GM21390 (cell line): ENCODE data around the gene CARD9.
"Not testable (repeated sequence)": the region's sequence is repeated elsewhere in the genome, so short reads cannot be mapped to it uniquely, and the experiment has no call there.

Experiments
- ATAC-seq: cut with Tn5 transposase; IDR thresholded peaks from one replicate; pipeline ENCODE4 v1.9.1; 2021; ENCODE audit not compliant: unreplicated experiment

Gene CARD9, protein sequence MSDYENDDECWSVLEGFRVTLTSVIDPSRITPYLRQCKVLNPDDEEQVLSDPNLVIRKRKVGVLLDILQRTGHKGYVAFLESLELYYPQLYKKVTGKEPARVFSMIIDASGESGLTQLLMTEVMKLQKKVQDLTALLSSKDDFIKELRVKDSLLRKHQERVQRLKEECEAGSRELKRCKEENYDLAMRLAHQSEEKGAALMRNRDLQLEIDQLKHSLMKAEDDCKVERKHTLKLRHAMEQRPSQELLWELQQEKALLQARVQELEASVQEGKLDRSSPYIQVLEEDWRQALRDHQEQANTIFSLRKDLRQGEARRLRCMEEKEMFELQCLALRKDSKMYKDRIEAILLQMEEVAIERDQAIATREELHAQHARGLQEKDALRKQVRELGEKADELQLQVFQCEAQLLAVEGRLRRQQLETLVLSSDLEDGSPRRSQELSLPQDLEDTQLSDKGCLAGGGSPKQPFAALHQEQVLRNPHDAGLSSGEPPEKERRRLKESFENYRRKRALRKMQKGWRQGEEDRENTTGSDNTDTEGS

DNA sequence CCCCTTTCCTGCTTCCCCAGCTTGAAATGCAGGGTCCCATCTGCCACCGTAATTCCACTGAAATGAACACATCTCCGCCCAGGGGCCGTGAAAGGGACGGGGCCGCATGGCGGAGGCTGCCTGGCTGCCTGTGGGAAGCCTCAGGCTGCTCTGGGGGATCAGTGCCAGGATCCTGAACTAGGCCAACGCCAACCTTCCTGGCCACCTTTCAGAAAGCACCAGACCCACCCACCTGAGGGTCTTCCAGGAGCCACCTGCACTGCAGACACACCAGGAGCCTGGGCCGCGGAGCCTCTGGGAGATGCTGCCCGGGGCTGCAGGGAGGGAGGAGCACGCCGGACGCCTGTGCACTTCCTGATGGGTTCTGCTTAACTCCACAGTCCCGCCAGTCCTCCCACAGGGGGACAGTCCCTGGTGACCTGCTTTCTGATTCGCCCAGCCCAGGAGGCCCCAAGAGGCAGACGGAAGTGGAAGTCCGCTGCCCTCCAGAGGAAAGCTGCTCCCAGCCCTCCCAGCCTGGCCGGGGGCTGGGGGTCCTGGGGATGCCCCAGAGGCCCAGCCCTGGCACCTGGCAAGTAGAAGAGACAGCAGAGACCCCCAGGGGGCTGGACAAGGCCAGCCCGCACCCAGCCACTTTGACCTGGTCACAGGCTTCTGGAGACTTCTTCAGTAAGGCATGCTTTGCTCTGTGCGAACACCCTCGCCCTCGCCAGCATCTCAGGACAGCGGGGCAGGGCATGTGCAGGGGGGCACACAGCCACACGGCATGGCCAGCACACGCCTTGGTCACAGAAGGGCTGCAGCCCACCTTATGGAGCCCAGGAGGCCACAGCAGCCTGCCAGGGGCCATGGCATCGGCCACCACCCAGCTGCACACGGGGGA, at the start of gene CARD9:
CARD9 (minus strand) TSS at position 370 of the 883 bp plus-strand sequence. CDS start 1,591 bp downstream, outside the sequence.
- no peak for ATAC-seq

DNA sequence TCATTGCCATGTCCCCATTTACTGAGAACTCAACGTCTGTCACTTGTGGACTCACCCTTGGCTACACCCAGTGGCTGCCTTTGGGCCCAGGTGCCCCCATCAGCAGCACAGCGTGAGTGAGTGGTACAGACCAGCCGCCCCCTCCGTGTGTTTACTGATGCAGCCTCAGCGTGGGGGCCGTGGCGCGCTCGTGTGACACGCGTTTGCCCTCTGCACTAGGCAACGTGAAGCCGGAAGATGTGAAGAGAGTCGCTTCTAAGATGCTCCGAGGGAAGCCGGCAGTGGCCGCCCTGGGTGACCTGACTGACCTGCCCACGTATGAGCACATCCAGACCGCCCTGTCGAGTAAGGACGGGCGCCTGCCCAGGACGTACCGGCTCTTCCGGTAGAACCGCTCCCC, 49.4 kb upstream of the CARD9 start:
- no peak for ATAC-seq

DNA sequence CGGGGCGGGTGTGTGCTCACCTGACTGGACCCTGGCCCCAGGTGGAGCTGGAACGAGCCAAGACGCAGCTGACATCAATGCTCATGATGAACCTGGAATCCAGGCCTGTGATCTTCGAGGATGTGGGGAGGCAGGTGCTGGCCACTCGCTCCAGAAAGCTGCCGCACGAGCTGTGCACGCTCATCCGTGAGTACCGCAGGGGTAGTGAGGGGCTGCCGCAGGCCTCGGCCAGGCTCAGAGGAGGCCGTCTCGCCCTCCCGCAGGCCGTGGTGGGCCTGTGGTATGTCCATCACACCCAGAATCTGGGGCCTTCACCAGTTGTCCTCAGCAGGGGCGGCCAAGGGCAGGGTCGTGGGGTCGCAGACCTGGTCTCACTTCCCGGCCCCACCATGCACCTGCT, 48.3 kb upstream of the CARD9 start:
- no peak for ATAC-seq

DNA sequence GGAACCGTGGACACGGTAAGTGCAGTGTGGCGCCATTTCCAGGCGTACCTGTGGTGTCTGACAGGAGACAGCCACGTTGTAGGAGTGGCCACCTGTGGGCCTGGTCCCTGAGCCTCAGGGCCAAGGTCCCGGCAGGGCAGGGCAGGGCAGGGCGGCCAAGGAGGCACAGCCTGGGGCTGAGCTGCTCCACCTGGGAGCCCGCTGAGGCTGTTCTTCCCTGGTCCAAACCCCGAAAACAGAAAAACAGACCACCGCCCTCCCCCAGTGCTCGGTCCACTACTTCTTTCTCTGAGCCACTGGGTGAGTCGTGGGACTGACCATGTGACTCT, 45.6 kb upstream of the CARD9 start:
- ATAC-seq, result no peak

DNA sequence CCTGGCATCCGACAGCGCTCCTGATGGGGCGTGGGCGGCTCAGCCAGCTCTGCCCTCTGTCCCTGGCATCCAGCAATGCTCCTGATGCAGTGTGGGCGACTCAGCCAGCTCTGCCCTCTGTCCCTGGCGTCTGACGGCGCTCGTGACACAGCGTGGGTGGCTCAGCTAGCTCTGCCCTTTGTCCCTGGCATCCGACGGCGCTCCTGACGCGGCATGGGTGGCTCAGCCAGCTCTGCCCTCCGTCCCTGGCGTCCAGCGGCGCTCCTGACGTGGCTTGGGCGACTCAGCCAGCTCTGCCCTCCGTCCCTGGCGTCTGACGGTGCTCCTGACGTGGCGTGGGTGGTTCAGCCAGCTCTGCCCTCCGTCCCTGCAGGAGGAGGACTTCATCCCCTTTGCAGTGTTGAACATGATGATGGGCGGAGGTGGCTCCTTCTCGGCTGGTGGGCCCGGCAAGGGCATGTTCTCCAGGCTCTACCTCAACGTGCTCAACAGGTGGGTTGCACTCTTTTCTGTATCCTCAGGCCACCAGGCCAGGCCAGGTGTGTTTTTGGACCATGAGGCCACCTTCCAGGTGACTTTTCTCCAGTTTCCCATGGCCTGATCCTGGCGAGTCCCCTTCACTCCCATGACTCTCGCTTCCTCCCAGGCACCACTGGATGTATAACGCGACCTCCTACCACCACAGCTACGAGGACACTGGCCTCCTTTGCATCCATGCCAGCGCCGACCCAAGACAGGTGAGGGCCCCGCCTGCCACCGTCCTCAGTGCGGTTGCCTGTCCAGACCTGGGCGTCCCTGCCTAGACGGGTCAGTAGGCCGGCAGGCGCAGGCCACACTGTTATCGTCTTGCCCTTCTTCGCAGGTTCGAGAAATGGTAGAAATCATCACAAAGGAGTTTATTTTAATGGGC, 45.0 kb upstream of the CARD9 start:
- no peak for ATAC-seq

DNA sequence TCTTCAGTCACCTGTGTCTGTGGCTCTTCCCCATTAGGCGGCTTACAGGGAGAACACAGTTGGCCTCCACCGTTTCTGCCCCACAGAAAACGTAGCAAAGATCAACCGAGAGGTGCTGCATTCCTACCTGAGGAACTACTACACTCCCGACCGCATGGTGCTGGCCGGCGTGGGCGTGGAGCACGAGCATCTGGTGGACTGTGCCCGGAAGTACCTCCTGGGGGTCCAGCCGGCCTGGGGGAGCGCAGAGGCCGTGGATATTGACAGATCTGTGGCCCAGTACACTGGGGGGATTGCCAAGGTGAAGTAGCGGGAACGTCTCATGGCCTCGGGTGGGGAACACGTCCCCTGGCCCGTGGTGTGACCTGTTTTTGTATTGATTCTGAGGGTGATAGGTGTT, 43.4 kb upstream of the CARD9 start:
- no peak for ATAC-seq

DNA sequence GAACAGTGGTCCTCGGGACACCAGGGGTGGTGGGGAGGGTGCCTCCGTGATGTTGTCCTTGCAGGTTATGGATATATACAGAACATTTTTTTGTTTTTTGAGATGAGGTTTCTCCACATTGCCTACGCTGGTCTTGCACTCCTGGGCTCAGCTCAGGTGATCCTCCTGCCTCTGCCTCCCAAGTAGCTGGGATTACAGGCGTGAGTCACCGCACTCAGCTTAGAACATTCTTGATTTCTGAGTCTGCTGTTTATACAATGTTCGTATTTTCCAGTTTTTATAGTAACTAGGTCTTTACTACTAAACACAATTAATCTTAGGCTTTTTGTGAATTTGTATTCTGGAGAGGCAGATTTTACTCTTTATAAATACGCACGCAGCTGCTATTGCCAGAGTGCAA, 43.0 kb upstream of the CARD9 start:
- no peak for ATAC-seq

DNA sequence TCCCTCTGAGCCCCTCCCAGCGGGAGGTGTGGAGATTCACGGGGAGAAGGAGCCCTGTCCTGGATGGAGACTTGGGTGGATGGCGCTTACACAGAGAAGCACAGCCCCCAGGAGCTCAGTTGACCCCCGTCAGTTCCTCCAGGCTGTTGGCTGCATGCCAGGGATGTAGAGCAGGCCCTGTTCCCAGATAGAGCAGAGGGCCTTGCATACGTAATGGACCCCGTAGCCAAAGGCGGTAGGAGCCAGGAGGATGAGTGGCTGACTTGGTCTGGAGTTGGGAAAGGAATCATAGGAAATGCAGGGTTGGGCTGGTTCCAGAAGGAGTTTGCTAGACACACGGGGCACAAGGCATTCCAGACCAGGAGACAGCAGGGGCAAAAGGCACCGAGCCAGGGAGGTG, 39.5 kb upstream of the CARD9 start:
- no peak for ATAC-seq

DNA sequence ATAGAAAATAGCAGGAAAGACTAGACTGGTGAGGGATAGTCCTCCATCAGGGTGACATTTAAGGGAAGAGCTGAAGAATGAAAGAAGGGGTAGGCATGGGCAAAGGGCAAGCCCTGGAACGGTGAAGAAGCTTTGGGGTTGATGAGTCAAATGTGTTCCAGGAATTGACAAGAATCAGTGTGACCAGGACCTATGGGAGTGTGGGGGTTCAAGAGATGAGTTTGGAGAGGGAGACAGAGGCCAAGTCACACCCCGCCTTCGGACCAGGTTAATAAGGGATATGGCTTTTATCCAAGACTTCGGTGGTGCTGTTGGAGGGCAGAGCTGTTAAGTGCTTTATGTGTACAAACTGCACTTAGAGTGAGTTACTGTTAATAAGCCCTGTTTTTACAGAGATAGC, 37.9 kb upstream of the CARD9 start:
- ATAC-seq, result no peak

DNA sequence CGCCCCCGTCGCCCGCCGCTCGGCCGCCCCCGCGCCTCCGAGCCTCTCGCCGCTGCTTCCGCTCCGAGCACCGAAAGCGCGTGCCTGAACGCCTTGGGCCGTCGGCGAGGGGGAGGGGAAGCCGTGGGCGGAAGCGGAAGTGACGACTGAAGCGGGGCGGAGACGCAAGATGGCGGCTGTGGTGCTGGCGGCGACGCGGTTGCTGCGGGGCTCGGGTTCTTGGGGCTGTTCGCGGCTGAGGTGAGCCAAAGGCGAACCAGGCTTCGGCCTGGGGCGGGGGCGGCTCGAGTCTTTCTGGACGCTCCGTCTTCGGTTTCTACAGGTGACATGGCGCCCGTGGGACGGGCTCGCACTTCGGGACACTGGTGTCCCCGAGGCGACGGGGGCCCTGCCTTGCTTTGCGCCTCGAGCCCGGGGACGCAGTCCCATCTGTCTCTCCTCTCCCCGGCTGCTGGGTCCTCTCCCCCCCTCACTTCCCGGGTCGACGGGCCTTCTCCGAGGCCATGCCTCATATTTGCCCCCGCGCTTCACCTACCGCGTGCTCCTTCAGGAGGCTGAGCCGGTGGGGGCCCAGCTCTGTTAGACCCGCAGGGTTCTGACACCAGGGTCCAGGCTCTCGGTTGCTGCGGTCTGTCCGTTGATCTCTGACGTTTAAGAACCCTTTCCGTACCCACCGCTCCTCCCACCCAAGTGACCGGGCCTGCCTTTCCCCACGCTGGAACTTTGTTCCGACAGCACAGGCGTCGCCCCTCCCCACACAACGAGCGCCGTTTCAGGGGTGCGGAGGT, 37.2 kb upstream of the CARD9 start, which contains the start of the genes ENTR1 and PMPCA:
ENTR1 (minus strand) TSS at position 115 of the 788 bp plus-strand sequence. CDS start 217 bp downstream, outside the sequence.
PMPCA (plus strand) TSS at position 159 of the 788 bp plus-strand sequence; CDS start at position 170, 11 bp downstream.
- peak; percentile 72 for ATAC-seq

DNA sequence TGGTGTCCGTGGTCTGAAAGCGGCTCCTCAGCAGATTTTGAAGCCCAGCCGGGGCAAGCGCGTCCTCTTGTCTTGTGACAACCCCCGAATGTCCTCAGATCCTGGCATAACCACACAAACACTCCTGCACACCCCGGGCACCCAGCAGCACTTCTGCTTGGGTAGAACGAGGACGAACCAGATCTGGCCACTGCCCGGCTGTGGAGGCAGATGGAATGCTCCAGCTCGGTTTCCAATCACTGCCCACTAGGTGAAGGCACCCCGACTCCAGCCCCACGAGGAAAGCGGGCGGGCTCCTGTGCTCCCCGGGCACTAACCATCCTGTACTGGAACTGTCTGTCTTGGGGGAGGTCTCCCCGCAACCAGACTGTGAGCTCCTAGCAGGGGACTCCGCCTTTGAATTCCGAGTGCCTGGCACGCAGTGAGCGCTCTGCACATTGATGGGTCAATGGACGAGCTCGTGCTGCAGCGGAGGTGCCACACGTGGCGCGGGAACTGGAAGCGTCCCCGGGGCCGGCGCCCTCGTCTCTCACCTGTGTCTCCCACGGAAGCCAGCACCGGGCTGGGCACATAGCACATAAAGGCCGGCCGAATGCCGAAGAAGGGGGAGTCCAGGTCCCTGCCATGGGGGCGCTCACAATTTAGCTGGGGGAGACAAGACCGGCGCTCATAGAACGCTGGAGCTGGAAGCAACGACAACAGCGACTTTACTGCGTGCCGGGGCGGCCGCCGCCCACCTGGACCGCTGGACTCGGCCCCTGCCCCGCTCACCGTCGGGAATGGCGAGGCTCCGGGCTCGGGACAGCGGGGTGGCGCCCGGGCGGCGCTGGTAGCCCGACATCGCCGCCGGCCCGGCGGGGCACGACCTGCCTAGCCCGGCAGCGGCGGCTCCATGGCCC, 36.3 kb upstream of the CARD9 start:
- peak; percentile 26 for ATAC-seq

DNA sequence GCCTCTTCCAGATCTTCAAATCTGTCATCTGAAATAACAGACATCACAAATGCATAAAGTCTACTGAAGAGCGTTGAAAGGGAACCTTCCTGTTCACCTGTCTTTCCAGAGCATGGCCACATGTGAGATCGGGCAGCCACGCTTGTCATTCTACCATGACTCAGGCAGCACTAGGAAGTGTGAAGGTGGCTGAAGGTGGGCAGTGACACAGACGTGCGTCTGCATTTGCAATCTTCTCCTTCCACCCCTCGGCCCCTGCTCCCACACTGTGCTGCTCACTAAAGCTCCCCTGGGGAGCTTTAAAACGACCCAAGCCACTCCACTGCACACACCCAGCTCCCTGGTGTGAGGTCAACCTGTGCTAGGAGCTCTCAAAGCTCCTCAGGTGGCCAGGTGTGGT, 34.4 kb upstream of the CARD9 start:
- no peak for ATAC-seq

DNA sequence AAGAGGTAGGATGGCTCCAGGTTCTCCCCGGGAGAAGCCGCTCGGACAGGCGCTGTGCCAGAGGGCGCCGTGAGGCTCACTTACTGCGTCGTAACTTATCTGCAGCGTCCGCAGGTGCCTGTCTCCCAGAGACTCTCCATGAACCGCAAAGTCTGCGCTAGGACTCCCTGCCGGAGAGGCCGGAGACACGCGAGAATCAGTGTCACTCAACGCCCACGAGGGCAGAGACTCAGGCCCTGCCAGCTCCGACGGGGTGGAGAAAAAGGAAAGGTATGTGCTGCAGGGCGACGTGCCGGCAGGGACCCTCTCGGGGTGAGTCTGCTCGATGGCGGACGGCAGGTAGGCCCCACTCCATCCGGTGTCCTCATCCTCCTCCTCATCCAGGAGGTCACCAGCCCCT, 33.6 kb upstream of the CARD9 start:
- ATAC-seq, result not testable (repeated sequence)

DNA sequence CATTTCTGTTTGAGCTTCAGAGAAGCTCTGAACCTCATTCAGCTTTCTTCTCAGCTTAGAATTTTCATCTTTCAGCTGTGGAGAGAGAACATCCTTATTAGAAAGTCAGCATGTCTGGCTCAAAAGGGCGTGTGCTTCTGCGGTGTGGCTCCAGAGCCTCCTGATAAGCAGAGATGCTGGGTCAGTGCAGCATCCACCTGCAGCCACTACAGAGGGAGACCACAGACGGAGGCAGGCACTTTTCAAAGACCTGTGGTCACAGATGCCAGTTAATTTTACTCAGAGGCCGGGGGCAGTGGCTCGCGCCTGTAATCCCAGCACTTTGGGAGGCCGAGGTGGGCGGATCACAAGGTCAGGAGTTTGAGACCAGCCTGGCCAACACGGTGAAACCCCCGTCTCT, 32.4 kb upstream of the CARD9 start:
- ATAC-seq, result not testable (repeated sequence)

DNA sequence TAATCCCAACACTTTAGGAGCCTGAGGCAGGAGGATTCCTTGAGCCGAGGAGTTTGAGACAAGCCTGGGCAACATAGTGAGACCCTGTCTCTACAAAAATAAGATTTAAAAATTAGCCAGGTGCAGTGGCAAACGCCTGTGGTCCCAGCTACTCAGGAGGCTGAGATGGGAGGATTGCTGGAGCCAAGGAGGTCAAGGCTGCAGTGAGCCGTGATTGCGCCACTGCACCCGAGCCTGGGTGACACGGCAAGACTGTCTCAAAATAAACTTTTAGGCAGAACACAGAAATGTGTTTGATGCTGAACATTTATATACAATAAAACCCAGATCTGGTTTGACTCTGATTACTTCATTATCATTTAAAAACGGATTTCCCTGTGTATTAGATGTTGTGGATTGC, 32.0 kb upstream of the CARD9 start:
- ATAC-seq, result no peak

DNA sequence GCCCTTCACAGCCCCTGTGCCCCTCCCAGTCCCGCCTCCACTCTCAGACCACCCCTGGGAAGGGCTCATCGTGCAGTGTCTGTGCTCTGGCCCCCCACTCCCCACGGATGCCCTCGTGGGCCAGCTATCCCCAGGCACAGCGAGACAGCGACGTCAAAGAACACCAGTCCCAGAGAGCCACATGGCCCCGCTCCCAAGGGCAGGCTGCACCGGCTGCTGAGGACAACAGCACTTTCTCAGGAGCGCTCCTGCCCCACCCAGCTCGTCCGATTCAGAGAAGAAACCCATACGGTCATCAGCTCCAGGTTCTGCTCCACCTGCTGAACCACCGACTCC, 31.3 kb upstream of the CARD9 start:
- no peak for ATAC-seq

DNA sequence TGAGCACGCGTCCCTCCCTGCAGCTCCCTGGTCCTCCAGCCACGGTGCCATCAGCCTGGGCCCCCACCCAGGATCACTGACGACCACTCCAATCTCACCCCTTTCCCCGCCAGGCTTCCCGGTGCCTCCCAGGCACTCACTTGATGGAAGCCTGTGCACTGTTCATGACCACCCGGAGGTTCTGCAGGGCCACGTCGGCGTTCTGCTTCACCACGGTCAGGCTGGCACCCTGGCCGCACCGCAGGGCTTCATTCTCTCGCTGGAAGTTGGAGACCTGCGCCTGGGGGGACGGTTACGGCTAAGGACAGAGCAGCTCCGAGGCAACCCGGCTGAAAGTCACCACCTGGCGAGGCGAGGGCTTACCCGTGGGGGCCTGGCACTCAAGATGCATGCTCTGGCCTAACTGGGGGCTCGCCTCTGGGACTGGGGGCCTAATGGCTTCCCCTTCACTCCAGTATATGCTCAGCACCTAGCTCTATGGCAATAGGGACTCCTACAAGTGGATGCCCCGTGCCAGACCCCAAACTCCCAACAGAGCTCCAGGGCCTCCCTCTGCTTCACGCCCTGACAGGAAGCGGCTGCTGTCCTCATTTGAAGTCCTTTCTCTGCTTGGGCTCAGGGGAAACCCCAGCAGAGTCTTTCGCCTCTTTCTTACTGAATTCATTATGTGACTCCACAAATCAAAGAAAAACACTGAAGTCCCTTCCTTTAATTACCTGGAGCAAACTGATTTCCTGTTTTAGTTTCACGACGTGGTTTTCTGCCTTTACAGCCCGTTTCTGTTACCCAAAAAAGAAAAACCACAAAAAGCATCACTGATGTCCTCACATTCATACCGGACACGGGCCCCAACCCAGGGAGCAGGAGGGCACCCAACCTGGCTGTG, 30.7 kb upstream of the CARD9 start:
- no peak for ATAC-seq

DNA sequence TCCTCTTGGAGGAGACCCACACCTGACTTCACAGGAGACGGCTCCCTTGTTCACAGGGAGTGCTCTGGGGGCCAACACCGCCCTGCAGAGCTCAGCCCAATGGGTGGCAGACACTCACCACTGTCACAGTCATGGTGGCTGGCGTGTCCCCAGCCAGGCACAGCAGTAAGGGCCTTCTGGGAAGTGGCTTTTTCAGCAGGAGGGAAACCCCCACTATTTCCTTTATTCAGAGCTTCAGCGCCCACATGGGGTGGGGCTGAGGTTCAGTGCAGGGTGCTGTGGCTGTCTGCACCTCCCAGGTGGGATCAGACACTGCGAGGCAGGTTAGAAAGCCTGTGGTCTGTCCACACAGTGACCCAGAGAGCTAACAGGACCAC, 30.1 kb upstream of the CARD9 start:
- no peak for ATAC-seq
